ENCODE data around the gene KDM5B.

The KDM5B gene

GRCh38 chr1:202684716-202685115 lies 123.5 kb downstream of the KDM5B start:
- no peak for DNase-seq

DNA sequence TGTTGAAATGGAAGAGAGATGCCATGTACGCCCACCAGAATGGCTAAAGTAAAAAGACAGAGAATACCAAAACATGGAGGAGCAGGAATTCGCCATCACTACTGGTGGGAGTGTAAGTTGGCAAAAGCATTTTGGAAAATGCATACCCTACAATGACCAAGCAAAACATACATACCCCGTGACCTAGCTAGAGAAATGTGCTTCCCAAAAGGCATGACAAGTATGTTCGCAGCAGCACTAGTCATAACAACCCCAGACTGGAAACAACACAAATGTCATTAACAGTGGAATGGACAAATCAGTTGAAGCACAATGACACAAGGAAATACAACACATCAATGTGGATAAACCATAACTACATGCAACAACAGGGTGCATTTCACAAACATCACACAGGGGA lies 125.2 kb downstream of the KDM5B start:
- no peak for DNase-seq

GRCh38 chr1:202682477-202682876 lies 125.7 kb downstream of the KDM5B start:
- no peak for DNase-seq

GRCh38 chr1:202681736-202682420 lies 126.3 kb downstream of the KDM5B start:
- no peak for DNase-seq

GRCh38 chr1:202680586-202681352 lies 127.5 kb downstream of the KDM5B start:
- DNase-seq, result no peak

GRCh38 chr1:202679406-202680177 lies 128.6 kb downstream of the KDM5B start:
- no peak for DNase-seq

DNA sequence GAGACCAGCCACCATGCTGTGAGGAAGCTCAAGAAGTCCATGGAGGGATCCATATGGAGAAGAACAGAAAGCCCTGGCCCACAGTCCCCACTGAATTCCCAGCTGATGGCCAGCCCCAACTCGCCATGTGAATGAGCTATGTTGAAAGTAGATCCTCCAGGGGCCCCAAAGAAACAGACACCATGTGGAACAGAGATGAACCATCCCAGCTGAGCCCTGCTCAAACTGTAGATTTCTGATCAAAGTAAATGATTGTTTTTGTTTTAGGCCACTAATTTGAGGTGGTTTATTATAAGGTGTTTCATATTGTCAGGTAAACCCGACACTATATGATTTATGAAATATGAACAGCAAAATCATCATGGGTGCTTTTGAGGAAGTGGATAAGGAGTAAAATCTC lies 130.8 kb downstream of the KDM5B start:
- DNase-seq, result no peak

All from activated naive CD4-positive, alpha-beta T cell treated with anti-CD3 and anti-CD28 coated beads, Interleukin-2, amount 50 U/mL, for 16 hours (primary cell).